ENCODE measurements around the gene BECN2.

Gene BECN2

GRCh38 chr1:242006976-242007375, 49.4 kb downstream of the BECN2 start:
- DNase-seq (ENCODE audit: insufficient read length, low spot score): no peak
- no peak for FAIRE-seq
- TF ChIP-seq POLR2AphosphoS5 (IDR thresholded peaks at IDR 0.05; ENCODE audit: low read depth, low read length) (no peak), TAF1 (IDR thresholded peaks at IDR 0.05; ENCODE audit: low read depth, low read length) (no peak), PAX5 (IDR thresholded peaks at IDR 0.05; ENCODE audit: insufficient read depth, low read length, severe bottlenecking) (no peak), SPI1 (IDR thresholded peaks at IDR 0.05; ENCODE audit: low read depth, low read length) (no peak), POU2F2 (IDR thresholded peaks at IDR 0.05; ENCODE audit: low read depth, low read length) (no peak), POLR2A (IDR thresholded peaks at IDR 0.05; ENCODE audit: low read depth, low read length) (no peak)

Measured in GM12891 (cell line).